Measurements from ENCODE around the gene ACTG2.
A peak's percentile ranks its signal among the peaks of the same experiment; 100 is the strongest.
"Not testable (repeated sequence)": the region's sequence is repeated elsewhere in the genome, so short reads cannot be mapped to it uniquely, and the experiment has no call there.

Gene ACTG2

GRCh38 chr2:73893764-73894474, 1.1 kb downstream of the ACTG2 start:
- no peak for DNase-seq (ENCODE audit: low read depth)

GRCh38 chr2:73894475-73894850, 1.7 kb downstream of the ACTG2 start:
- DNase-seq (ENCODE audit: low read depth): no peak

- DNase-seq (ENCODE audit: low read depth): no peak
Measured at GRCh38 chr2:73894877-73895276, 2.1 kb downstream of the ACTG2 start.

- no peak for DNase-seq (ENCODE audit: low read depth)
Measured at GRCh38 chr2:73895473-73895872, 2.7 kb downstream of the ACTG2 start.

- peak; percentile 25 for DNase-seq (ENCODE audit: low read depth)
Measured at GRCh38 chr2:73896362-73897239, 3.8 kb downstream of the ACTG2 start.

- no peak for DNase-seq (ENCODE audit: low read depth)
Measured at GRCh38 chr2:73897240-73897583, 4.4 kb downstream of the ACTG2 start.

- DNase-seq (ENCODE audit: low read depth): no peak
Measured at GRCh38 chr2:73897934-73898333, 5.1 kb downstream of the ACTG2 start.

- DNase-seq (ENCODE audit: low read depth): no peak
Measured at GRCh38 chr2:73899801-73900336, 7.1 kb downstream of the ACTG2 start.

- no peak for DNase-seq (ENCODE audit: low read depth)
Measured at GRCh38 chr2:73901143-73901542, 8.3 kb downstream of the ACTG2 start.

GRCh38 chr2:73902284-73902683, 9.5 kb downstream of the ACTG2 start:
- DNase-seq (ENCODE audit: low read depth): no peak

GRCh38 chr2:73903313-73903712, 10.5 kb downstream of the ACTG2 start:
- no peak for DNase-seq (ENCODE audit: low read depth)

GRCh38 chr2:73903949-73904613, 11.3 kb downstream of the ACTG2 start:
- DNase-seq (ENCODE audit: low read depth): not testable (repeated sequence)

- DNase-seq (ENCODE audit: low read depth): no peak
Measured at GRCh38 chr2:73904952-73905351, 12.1 kb downstream of the ACTG2 start.

- no peak for DNase-seq (ENCODE audit: low read depth)
Measured at GRCh38 chr2:73906847-73907505, 14.2 kb downstream of the ACTG2 start.

GRCh38 chr2:73907840-73908452, 15.1 kb downstream of the ACTG2 start:
- peak; percentile 46 for DNase-seq (ENCODE audit: low read depth)

GRCh38 chr2:73908689-73909652, 16.2 kb downstream of the ACTG2 start:
- no peak for DNase-seq (ENCODE audit: low read depth)

- DNase-seq (ENCODE audit: low read depth): no peak
Measured at GRCh38 chr2:73910873-73911547, 18.2 kb downstream of the ACTG2 start.

GRCh38 chr2:73911548-73912208, 18.9 kb downstream of the ACTG2 start:
- no peak for DNase-seq (ENCODE audit: low read depth)

GRCh38 chr2:73913414-73914054, 20.7 kb downstream of the ACTG2 start:
- no peak for DNase-seq (ENCODE audit: low read depth)
